HG03432 (cell line): ENCODE results near the gene PSMC4.
"Not testable (repeated sequence)": the region's sequence is repeated elsewhere in the genome, so short reads cannot be mapped to it uniquely, and the experiment has no call there.

Experiments
- ATAC-seq: cut with Tn5 transposase; IDR thresholded peaks from one replicate; pipeline ENCODE4 v1.9.1; 2021; ENCODE audit warnings: mild to moderate bottlenecking, moderate library complexity; ENCODE audit not compliant: unreplicated experiment

Gene PSMC4

GRCh38 chr19:39943586-39943985, 27.4 kb upstream of the PSMC4 start:
- no peak for ATAC-seq

DNA sequence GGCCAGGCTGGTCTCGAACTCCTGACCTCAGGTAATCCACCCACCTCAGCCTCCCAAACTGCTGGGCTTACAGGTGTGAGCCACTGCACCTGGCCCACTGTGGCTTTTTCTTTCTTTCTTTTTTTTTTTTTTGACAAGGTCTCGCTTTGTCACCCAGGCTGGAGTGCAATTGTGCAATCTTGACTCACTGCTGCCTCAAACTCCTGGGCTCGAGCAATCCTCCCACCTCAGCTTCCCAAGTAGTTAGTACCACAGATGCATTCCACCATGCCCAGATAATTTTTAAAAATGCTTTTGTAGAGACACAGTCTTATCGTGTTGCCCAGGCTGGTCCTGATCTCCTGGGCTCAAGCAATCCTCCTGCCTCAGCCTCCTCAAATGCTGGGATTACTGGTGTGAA, 24.4 kb upstream of the PSMC4 start:
- no peak for ATAC-seq

DNA sequence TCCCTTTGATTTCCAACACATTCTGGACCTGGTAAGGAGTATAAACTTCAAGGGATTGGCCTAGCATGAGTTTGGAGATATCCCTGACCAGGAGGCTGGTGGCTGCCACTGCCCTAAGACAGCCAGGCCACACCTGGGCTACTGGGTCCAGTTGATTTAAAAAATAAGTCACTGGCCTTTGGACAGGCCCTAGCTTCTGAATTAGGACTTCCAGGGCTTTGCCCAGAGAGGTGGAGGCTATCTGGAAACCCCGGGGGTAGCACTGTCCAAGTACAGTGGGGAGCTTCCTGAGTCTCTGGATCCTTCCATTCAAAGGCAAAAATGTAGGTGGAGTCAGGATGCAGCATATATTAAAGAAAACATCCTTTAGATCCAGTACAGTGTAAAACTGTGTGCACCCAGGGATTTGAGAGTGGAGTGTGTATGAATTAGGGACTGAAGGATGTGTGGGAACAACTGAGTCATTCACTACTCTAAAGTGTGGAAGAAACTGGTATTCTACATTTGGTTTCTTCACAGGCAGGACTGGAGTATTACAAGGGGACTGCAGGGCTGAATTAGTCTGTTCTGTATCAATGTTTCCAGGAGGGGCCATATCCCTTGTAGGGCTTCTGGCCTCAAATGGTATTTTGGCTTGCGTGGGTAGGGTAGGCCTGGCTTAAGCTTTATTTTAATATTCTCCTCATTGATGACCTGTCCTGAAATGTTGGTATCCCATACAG, 21.8 kb upstream of the PSMC4 start:
- ATAC-seq, result no peak

DNA sequence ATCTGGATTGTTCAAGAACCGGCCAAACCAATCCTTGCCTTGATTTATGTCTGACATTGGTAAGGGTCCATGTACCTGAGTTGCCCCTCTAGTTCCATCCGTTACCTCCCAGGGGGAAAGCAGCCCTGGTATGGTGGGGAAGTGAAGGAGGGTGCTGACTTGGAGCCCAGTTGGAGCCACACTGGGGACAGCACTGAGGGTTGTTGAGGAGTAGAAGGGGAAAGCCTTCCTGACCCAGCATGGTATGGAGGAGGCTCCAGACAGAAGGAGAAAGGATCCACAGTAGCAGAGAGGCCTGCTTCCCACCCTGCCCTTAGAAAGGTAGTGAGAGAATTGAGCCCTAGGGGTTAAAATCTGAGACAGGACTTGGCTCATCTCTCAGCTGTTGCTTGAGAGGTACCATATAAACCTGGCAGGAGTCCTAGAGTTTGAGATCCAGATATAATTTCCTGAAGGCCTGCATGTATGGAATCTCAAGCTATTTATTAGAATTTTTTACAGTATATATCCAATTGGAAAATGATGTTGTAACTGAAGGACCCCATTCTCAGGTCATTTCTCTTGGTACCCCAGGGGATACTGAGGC, 19.8 kb upstream of the PSMC4 start:
- ATAC-seq, result no peak

DNA sequence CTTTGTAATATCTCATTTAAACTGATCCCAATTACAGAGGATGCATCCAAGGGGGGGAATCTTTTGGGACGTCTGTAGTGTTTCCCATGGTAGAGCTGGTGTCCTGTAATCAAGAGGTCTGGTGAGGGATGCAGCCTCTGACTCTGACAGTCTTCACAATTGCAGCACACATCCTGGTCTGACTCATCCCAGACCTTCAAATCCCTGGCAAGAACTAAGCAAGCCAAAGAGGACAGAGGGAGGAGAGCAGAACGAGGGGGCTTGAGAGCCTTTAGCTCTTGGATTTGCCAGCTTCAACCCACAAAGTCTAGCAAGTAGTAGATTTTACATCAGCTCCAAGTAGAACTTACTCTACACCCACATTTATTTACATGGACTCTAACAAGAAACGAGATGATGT, 19.3 kb upstream of the PSMC4 start:
- ATAC-seq, result no peak

- ATAC-seq, result no peak
Observed at GRCh38 chr19:39953915-39954314, 17.1 kb upstream of the PSMC4 start.

GRCh38 chr19:39957886-39958285, 13.1 kb upstream of the PSMC4 start:
- not testable (repeated sequence) for ATAC-seq

DNA sequence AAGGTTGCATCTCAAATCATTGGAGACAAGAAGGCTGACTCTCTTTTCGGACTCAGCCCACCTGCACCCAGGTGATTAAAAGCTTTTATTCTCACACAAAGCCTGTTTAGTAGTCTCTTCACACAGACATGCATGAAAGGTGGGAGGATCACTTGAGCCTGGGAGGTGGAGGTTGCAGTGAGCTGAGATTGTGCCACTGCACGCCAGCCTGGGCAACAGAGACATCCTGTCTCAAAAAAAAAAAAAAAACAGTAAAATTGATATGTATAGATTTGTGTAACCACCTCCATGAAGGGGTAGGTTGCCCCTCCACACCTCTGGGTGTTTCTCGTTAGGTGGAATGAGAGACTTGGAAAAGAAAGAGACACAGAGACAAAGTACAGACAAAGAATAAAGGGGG, 12.0 kb upstream of the PSMC4 start:
- ATAC-seq, result not testable (repeated sequence)

DNA sequence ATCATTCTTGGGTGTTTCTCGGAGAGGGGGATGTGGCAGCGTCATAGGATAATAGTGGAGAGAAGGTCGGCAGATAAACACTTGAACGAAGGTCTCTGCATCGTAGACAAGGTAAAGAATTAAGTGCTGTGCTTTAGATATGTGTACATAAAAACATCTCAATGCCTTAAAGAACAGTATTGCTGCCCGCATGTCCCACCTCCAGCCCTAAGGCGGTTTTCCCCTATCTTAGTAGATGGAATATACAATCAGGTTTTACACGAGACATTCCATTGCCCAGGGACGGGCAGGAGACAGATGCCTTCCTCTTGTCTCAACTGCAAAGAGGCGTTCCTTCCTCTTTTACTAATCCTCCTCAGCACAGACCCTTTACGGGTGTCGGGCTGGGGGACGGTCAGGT, 11.6 kb upstream of the PSMC4 start:
- ATAC-seq, result not testable (repeated sequence)

- ATAC-seq, result no peak
Observed at GRCh38 chr19:39963898-39964297, 7.1 kb upstream of the PSMC4 start.

DNA sequence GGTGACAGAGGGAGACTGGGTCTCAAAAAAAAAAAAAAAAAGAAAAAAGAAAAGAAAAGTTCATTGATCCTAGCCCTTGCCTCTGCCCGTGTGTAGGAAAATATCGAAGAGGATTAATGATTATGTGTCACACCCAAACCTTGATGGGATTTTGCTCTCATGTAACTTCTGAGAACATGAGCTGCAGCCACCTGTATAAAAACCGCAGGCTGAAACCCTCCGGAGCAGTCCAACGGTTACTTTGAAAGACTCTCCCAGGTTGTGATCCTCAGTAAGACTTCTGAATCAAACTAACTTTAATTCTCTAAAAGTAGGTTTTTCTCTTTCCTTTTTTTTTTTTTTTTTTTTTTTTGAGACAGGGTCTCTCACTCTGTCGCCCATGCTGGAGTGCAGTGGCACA, 4.3 kb upstream of the PSMC4 start:
- ATAC-seq, result no peak

DNA sequence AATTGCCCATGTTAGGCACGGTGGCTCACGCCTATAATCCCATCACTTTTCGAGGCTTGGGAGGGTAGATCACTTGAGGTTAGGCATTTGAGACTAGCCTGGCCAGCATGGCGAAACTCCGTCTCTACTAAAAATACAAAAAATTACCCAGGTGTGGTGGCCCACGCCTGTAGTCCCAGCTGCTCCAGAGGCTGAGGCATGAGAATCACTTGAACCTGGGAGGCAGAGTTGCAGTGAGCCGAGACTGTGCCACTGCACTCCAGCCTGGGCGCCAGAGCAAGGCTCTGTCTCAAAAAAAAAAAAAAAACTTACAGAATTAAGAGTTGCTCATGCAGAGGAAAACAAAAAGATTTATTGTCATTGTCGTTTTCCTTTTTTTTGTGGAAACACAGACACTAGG, 3.4 kb upstream of the PSMC4 start:
- no peak for ATAC-seq

- no peak for ATAC-seq
Observed at GRCh38 chr19:39968789-39969188, 2.2 kb upstream of the PSMC4 start.

GRCh38 chr19:39969266-39969665, 1.7 kb upstream of the PSMC4 start:
- no peak for ATAC-seq

GRCh38 chr19:39969681-39970424, 1.1 kb upstream of the PSMC4 start:
- ATAC-seq, result no peak

- peak; percentile 16 for ATAC-seq
Observed at GRCh38 chr19:39970425-39970674, 615 bp upstream of the PSMC4 start.

DNA sequence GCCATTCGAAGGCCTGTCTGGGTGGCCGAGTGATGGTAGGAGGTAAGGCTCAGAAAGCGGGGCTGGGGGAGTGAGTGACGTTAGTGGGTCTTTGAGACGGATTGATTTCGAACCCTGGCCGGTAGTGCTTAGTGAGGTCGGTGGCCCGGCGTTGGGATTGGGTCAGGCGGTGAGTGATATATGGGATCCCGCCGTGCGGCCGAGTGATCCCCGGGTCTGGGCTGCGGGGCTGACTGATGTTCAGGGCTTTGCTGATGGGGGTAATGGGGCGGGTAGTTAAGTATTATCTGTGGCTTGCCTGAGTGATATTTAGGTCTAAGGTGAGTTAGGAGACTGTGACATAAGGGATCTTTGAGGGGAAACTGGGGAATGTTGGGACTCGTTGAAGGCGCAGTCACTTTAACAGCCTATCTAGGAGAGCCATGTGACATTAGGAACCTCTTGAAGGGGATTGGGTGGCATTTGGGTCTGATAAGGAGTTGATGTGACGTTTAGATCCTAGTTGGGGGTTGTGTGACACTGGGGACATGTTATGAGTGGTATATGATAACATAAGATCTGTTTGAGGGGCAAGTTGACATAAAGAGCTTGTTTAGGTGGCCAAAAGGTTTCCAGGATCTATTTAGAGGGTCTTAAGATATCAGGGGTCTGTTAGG, 543 bp downstream of the PSMC4 start:
- ATAC-seq, result no peak

DNA sequence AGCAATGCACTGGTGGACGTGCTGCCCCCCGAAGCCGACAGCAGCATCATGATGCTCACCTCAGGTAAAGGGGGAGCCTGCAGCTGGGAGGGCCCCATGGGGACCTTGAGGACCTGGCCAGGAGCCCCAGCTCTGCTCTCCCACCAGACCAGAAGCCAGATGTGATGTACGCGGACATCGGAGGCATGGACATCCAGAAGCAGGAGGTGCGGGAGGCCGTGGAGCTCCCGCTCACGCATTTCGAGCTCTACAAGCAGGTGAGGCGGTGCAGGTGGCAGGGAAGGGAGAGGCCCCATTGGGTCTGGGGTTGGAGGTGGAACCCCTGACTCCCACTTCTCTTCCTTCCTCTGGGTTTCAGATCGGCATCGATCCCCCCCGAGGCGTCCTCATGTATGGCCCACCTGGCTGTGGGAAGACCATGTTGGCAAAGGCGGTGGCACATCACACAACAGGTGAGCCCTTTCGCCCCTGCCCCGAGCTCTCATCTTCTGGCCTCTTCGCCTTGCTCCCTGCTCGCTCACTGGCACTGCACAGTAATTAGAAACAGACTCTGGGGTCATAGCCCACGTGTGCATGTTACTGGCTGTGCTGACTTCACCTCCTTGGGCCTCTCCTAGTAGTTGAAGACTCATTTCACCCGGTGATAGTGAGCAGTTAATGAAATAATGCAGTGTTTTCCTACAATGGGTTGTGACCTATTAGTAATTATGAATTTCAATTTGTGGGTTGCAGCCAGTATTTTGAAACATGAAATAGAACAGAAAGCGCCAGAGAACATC, 3.6 kb downstream of the PSMC4 start:
- no peak for ATAC-seq

- ATAC-seq, result no peak
Observed at GRCh38 chr19:39982883-39983282, 11.9 kb downstream of the PSMC4 start.

- no peak for ATAC-seq
Observed at GRCh38 chr19:39983695-39984300, 12.8 kb downstream of the PSMC4 start.

- no peak for ATAC-seq
Observed at GRCh38 chr19:39986643-39987042, 15.7 kb downstream of the PSMC4 start.
